ENCODE data around the gene RPF1.

DNA sequence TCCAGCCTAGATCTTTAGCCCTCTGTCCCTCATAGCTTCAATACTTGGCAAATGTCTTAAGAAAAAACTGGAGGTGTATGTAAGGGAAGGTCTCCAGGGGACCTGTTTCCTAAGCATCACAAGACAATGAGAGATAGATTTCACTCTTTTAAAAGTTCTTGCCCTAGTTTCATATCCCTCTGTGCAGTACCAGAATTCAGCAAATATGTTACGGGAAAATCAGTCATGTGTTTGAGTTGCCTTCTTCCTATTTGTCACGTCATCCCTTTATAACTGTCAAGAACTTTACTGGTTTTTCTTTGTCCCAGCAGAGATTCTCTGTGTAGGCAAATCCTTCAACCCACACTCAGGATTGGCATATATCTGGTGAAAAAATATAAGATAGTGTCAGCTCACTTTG lies 48.5 kb upstream of the RPF1 start:
- TF ChIP-seq ARNT (IDR thresholded peaks at IDR 0.05) (no peak), FOXK2 (IDR thresholded peaks at IDR 0.05) (no peak), FOXM1 (IDR thresholded peaks at IDR 0.05; ENCODE audit: borderline replicate concordance) (no peak), NFRKB (IDR thresholded peaks at IDR 0.05) (no peak), SUZ12 (IDR thresholded peaks at IDR 0.05) (no peak), HDGF (IDR thresholded peaks at IDR 0.05; ENCODE audit: borderline replicate concordance) (no peak), TARDBP (IDR thresholded peaks at IDR 0.05) (no peak), ELF4 (IDR thresholded peaks at IDR 0.05) (no peak), FOXA1 (IDR thresholded peaks at IDR 0.05) (no peak), SP1 (IDR thresholded peaks at IDR 0.05) (no peak)
- TF ChIP-seq, protein P1, sequence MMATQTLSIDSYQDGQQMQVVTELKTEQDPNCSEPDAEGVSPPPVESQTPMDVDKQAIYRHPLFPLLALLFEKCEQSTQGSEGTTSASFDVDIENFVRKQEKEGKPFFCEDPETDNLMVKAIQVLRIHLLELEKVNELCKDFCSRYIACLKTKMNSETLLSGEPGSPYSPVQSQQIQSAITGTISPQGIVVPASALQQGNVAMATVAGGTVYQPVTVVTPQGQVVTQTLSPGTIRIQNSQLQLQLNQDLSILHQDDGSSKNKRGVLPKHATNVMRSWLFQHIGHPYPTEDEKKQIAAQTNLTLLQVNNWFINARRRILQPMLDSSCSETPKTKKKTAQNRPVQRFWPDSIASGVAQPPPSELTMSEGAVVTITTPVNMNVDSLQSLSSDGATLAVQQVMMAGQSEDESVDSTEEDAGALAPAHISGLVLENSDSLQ (IDR thresholded peaks at IDR 0.05) = no peak
